Measurements from ENCODE around the gene RIMS1. TPM values are rescaled to one million over a fixed set of nuclear protein-coding genes. Genes with fewer than 3 reads are reported as not detected.
A peak's percentile ranks its signal among the peaks of the same experiment; 100 is the strongest.

RIMS1 gene
- total RNA-seq, 1 experiment from 2014 or later = not detected

DNA sequence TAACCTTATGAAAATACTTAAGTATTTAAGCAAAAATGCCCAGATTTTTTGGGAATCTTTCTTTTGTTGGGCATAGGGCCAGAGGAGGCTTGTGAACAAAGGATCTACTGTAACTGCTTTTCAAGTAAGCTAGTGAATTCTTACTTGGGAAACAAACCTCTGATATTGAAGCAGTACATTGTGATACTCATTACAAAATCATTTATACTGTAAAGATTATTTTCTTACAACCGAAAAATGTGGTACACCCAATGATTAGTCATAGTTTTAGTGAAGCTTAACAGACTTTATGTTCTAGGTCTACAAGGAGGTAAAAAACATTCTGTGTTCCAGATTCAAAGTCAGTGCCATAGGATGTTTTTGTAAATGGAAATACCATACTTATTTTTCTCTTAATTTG lies 462.6 kb downstream of the RIMS1 start:
- Histone ChIP-seq H3K4me2 (ENCODE audit: low read depth, low read length, poor library complexity, severe bottlenecking) (no peak overlapping the region), H3K4me1 (ENCODE audit: low read length) (no peaks in the 10 kb centered on the region), H3K9ac (ENCODE audit: low read length) (no peak overlapping the region), H4K20me1 (ENCODE audit: insufficient read depth, low read depth, low read length) (no peaks in the 10 kb centered on the region), H3K4me3 (ENCODE audit: low read length) (no peak overlapping the region), H3K27me3 (ENCODE audit: low read length) (no peaks in the 10 kb centered on the region), H3K36me3 (ENCODE audit: insufficient read depth, low read length) (no peaks in the 10 kb centered on the region), H3K27ac (ENCODE audit: low read length) (no peak overlapping the region), H3K9me3 (ENCODE audit: low read length) (no peaks in the 10 kb centered on the region), H2AFZ (ENCODE audit: low read length) (no peak overlapping the region), H3K79me2 (ENCODE audit: low read length) (no peaks in the 10 kb centered on the region), H3K9me2 (replicated peaks; ENCODE audit: insufficient read depth, low read length) (no peaks in the 10 kb centered on the region)
- no peak for DNase-seq

DNA sequence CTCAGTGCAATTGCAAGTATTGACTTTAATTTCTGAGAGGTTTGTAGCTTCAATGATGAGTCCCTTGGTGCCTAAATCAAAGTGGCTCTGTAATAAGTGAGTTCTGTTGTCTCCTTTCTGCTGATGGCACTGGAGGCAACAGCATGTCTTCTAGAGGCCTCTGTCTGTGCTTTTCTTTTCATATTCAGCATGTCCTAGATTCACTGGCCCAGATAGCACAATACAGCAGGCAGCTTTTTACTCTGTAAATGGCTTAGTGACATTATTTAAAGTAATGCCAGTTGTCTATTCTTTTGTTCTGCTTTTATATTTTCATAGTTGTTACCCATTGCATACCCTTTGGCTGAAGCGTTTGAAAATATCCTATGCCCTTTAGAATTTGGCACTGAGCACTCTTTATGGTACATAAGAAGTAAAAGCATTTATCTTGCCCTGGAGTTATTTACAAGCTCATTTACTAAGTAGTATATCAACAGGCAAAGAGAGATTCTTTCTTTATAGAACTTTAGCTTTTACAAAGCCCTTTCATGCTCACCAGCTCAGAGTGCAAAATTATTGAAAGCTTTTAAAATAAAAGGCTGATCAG lies 464.0 kb downstream of the RIMS1 start:
- Histone ChIP-seq H3K9ac (ENCODE audit: low read length) (no peak overlapping the region), H3K4me1 (ENCODE audit: low read length) (no peaks in the 10 kb centered on the region), H3K4me2 (ENCODE audit: low read depth, low read length, poor library complexity, severe bottlenecking) (no peak overlapping the region), H2AFZ (ENCODE audit: low read length) (no peak overlapping the region), H4K20me1 (ENCODE audit: insufficient read depth, low read depth, low read length) (no peaks in the 10 kb centered on the region), H3K27me3 (ENCODE audit: low read length) (no peaks in the 10 kb centered on the region), H3K36me3 (ENCODE audit: insufficient read depth, low read length) (no peaks in the 10 kb centered on the region), H3K9me3 (ENCODE audit: low read length) (no peaks in the 10 kb centered on the region), H3K27ac (ENCODE audit: low read length) (no peak overlapping the region), H3K9me2 (replicated peaks; ENCODE audit: insufficient read depth, low read length) (no peaks in the 10 kb centered on the region), H3K4me3 (ENCODE audit: low read length) (no peak overlapping the region), H3K79me2 (ENCODE audit: low read length) (no peaks in the 10 kb centered on the region)
- DNase-seq = no peak

DNA sequence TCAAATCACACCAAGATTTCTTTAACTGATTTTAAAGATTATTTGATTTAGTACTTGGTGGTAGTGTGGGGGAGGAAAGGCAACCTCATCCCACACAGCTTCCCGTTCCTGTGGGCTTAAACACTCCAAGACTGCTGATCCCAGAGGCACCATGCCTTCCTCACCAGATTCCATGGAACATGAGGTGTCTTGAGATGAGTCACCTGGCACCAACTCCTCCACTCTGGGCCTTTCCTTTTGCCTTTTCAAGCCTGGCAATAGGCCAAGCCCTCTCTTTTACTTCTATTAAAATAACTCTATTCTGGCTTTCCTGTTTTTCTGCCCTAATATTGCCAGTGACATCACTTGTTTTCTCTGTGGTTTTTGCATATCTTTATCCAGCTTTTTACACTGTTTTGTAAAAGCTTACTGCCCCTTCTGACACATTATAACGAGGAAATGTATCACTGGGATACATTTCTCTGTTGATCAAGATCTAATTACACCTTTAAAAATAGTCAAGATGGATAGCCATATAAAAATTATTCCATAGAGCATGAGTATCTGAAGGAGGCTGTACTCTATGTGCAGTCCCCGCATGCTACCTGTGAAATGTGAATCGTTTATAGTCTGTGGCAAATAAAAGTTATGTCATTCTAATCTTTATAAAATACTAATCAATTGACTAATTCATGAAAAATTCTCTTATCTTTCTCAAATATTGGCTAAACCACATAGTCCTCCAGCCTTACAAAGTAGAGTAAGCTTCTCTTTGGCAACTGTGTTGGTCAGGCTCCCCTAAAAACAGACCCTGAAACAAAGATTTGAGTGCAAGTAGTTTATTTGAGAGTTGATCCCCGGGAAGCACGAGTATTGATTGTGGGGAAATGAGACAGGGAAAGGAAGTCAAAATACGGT lies 477.7 kb downstream of the RIMS1 start:
- Histone ChIP-seq H3K27ac (ENCODE audit: low read length) (no peak overlapping the region), H3K9me2 (replicated peaks; ENCODE audit: insufficient read depth, low read length) (no peaks in the 10 kb centered on the region), H3K79me2 (ENCODE audit: low read length) (no peaks in the 10 kb centered on the region), H4K20me1 (ENCODE audit: insufficient read depth, low read depth, low read length) (no peaks in the 10 kb centered on the region), H3K9ac (ENCODE audit: low read length) (no peak overlapping the region), H3K9me3 (ENCODE audit: low read length) (no peaks in the 10 kb centered on the region), H3K4me2 (ENCODE audit: low read depth, low read length, poor library complexity, severe bottlenecking) (no peak overlapping the region), H3K4me1 (ENCODE audit: low read length) (no peaks in the 10 kb centered on the region), H3K27me3 (ENCODE audit: low read length) (no peaks in the 10 kb centered on the region), H3K36me3 (ENCODE audit: insufficient read depth, low read length) (no peaks in the 10 kb centered on the region), H2AFZ (ENCODE audit: low read length) (no peak overlapping the region), H3K4me3 (ENCODE audit: low read length) (no peak overlapping the region)
- DNase-seq = no peak

DNA sequence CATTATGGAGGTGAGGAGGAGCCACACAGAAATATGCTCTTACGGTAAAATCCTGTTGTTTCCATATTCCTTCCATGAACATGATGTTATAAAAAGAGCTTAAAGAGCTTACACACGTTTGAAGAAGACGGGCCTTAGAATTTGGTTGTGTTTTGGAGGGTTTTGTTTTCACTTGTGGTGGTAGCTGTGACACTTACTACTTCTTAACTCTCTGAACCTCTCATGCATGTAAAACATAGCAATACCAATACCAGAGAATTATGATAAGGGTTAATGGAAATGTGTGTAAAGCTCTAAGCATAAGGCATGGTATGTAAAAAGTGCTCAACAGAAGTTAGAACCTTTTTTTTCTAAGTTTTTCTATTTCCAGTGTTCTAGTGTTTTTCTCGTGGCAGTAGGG lies 479.4 kb downstream of the RIMS1 start:
- Histone ChIP-seq H3K4me2 (ENCODE audit: low read depth, low read length, poor library complexity, severe bottlenecking) (no peak overlapping the region), H3K9me3 (ENCODE audit: low read length) (no peaks in the 10 kb centered on the region), H3K36me3 (ENCODE audit: insufficient read depth, low read length) (no peaks in the 10 kb centered on the region), H3K79me2 (ENCODE audit: low read length) (no peaks in the 10 kb centered on the region), H3K27me3 (ENCODE audit: low read length) (no peaks in the 10 kb centered on the region), H3K4me1 (ENCODE audit: low read length) (peaks cover 16% of the 10 kb centered on the region), H4K20me1 (ENCODE audit: insufficient read depth, low read depth, low read length) (no peaks in the 10 kb centered on the region), H3K9me2 (replicated peaks; ENCODE audit: insufficient read depth, low read length) (no peaks in the 10 kb centered on the region), H3K27ac (ENCODE audit: low read length) (no peak overlapping the region), H2AFZ (ENCODE audit: low read length) (no peak overlapping the region), H3K4me3 (ENCODE audit: low read length) (no peak overlapping the region), H3K9ac (ENCODE audit: low read length) (no peak overlapping the region)
- DNase-seq = no peak

DNA sequence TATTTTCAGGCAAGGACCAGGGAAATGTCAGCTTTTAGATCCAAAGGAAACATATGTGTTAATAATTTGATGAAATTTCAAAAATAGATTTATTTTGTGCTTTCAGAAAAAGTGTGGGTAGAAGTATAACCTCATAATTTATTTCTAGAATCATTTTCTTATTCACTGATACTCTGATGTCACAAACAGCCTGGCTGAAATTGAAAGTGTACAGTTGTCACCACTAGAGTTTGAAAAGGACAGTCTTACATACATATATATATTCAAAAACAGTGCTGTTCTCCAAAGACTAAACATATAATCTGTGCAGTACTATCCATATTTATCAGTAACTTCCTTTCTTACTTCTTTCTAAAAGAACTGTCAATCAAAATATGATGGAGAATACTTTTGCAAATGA lies 481.1 kb downstream of the RIMS1 start:
- no peaks in the 10 kb centered on the region for H3K36me3 ChIP-seq (ENCODE audit: insufficient read depth, low read length)

DNA sequence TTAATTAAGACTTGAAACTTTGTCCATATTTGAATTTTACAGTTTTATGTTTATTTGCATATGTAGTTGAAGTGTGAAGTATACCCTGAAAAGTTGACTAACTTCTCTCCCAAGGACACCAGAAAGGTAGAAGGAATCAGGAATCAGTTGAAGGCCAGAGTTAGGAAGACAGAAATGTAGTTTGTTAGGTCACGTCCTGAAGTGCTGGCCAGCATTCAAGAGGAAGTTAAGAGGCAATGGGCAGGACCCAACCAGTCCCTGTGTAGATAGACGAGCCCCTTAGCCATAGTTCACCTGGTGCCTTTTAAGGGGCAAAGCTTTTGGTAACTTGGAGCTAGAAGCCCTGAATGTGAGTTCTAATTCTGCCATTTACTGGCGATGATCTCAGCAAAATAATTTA lies 485.1 kb downstream of the RIMS1 start:
- no peaks in the 10 kb centered on the region for H3K36me3 ChIP-seq (ENCODE audit: insufficient read depth, low read length)
- no peak overlapping the region for H3K9ac ChIP-seq (ENCODE audit: low read length)
- H3K9me3 ChIP-seq (ENCODE audit: low read length) = no peaks in the 10 kb centered on the region
- no peaks in the 10 kb centered on the region for H3K9me2 ChIP-seq (replicated peaks; ENCODE audit: insufficient read depth, low read length)
- H4K20me1 ChIP-seq (ENCODE audit: insufficient read depth, low read depth, low read length) = no peaks in the 10 kb centered on the region
- peak; percentile 46 for DNase-seq
- H3K79me2 ChIP-seq (ENCODE audit: low read length) = no peaks in the 10 kb centered on the region
- peak overlapping the region; percentile 72; the same call in 1 of the 2 replicates for H2AFZ ChIP-seq (ENCODE audit: low read length)
- peak overlapping the region; percentile 44 for H3K4me2 ChIP-seq (ENCODE audit: low read depth, low read length, poor library complexity, severe bottlenecking)
- peaks cover 34% of the 10 kb centered on the region for H3K4me1 ChIP-seq (ENCODE audit: low read length)
- no peaks in the 10 kb centered on the region for H3K27me3 ChIP-seq (ENCODE audit: low read length)
- H3K27ac ChIP-seq (ENCODE audit: low read length) = no peak overlapping the region
- 0 out of 2 replicates have a peak overlapping the region, but pooled peaks have one; percentile 3 for H3K4me3 ChIP-seq (ENCODE audit: low read length)

More for the DNA sequence above, 481.1 kb downstream of the RIMS1 start:
- Histone ChIP-seq H3K79me2 (ENCODE audit: low read length) (no peaks in the 10 kb centered on the region), H3K9me3 (ENCODE audit: low read length) (no peaks in the 10 kb centered on the region), H3K4me1 (ENCODE audit: low read length) (peaks cover 31% of the 10 kb centered on the region), H4K20me1 (ENCODE audit: insufficient read depth, low read depth, low read length) (no peaks in the 10 kb centered on the region), H2AFZ (ENCODE audit: low read length) (no peak overlapping the region), H3K4me2 (ENCODE audit: low read depth, low read length, poor library complexity, severe bottlenecking) (no peak overlapping the region), H3K9me2 (replicated peaks; ENCODE audit: insufficient read depth, low read length) (no peaks in the 10 kb centered on the region), H3K27ac (ENCODE audit: low read length) (no peak overlapping the region), H3K4me3 (ENCODE audit: low read length) (no peak overlapping the region), H3K9ac (ENCODE audit: low read length) (no peak overlapping the region), H3K27me3 (ENCODE audit: low read length) (no peaks in the 10 kb centered on the region)
- DNase-seq = no peak

DNA sequence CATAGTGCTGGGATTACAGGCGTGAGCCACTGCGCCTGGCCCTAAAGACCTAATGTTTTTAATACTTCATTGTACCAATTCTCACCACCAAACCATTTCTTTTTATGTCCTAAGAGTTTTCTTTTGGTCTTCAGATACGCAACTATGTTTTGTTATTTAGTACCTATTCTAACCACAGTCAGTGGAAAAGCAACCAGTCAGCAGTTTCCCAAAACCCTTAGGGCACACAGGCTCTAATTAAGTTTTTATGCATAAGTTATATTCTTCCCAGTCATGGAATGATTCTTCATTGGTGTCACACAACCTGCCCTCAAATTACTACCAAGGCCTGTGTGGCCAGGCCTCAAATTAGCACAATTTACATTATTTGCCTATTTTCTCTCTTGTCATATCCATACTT lies 487.8 kb downstream of the RIMS1 start:
- Histone ChIP-seq H3K4me3 (ENCODE audit: low read length) (no peak overlapping the region), H3K36me3 (ENCODE audit: insufficient read depth, low read length) (no peaks in the 10 kb centered on the region), H3K9me3 (ENCODE audit: low read length) (no peaks in the 10 kb centered on the region), H3K27me3 (ENCODE audit: low read length) (no peaks in the 10 kb centered on the region), H3K9ac (ENCODE audit: low read length) (no peak overlapping the region), H3K79me2 (ENCODE audit: low read length) (no peaks in the 10 kb centered on the region), H2AFZ (ENCODE audit: low read length) (no peak overlapping the region), H3K27ac (ENCODE audit: low read length) (no peak overlapping the region), H3K9me2 (replicated peaks; ENCODE audit: insufficient read depth, low read length) (no peaks in the 10 kb centered on the region), H3K4me2 (ENCODE audit: low read depth, low read length, poor library complexity, severe bottlenecking) (no peak overlapping the region), H3K4me1 (ENCODE audit: low read length) (peaks cover 34% of the 10 kb centered on the region), H4K20me1 (ENCODE audit: insufficient read depth, low read depth, low read length) (no peaks in the 10 kb centered on the region)
- DNase-seq = no peak

DNA sequence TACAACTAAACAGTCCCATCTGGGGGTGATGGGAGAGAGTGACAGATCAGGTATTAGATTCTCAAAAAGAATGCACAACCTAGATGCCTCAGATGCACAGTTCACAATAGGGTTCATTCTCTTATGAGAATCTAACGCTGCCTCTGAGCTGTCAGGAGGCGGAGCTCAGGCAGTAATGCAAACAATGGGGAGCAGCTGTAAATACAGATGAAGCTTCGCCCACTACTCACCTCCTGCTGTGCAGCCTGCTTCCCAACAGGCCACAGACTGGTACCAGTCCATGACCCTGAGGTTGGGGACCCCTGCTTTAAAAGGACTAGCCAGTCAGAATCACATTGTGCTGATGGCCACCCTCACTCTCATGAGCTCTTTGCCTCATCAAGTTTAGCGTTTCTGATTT lies 488.5 kb downstream of the RIMS1 start:
- H3K4me1 ChIP-seq (ENCODE audit: low read length) = peaks cover 28% of the 10 kb centered on the region
- no peak overlapping the region for H3K4me3 ChIP-seq (ENCODE audit: low read length)
- H3K36me3 ChIP-seq (ENCODE audit: insufficient read depth, low read length) = no peaks in the 10 kb centered on the region
- H4K20me1 ChIP-seq (ENCODE audit: insufficient read depth, low read depth, low read length) = no peaks in the 10 kb centered on the region
- no peak overlapping the region for H3K9ac ChIP-seq (ENCODE audit: low read length)
- no peaks in the 10 kb centered on the region for H3K9me3 ChIP-seq (ENCODE audit: low read length)
- no peak overlapping the region for H2AFZ ChIP-seq (ENCODE audit: low read length)
- no peak overlapping the region for H3K27ac ChIP-seq (ENCODE audit: low read length)
- no peak for DNase-seq
- no peaks in the 10 kb centered on the region for H3K79me2 ChIP-seq (ENCODE audit: low read length)
- H3K4me2 ChIP-seq (ENCODE audit: low read depth, low read length, poor library complexity, severe bottlenecking) = no peak overlapping the region
- no peaks in the 10 kb centered on the region for H3K27me3 ChIP-seq (ENCODE audit: low read length)
- H3K9me2 ChIP-seq (replicated peaks; ENCODE audit: insufficient read depth, low read length) = no peaks in the 10 kb centered on the region
